MM.1S (cell line): ENCODE measurements around the gene BLOC1S2.

Experiments used
- DNase-seq: peaks from one replicate; pipeline ENCODE4 v3.0.0-alpha.2; 2015
- H2AFZ ChIP-seq: fragments of 300-600 bp; sonication (generic); 2 replicates; pipeline ENCODE4 v1.6.0; 2016; ENCODE audit warnings: antibody characterized with exemption, low read length
- H3F3A ChIP-seq: fragments of 300-600 bp; sonication (generic); 2 replicates; pipeline ENCODE4 v1.6.1; 2016; ENCODE audit warnings: mild to moderate bottlenecking, antibody characterized with exemption, low read length, moderate library complexity, mixed read lengths; ENCODE audit not compliant: insufficient read depth
- H3K27ac ChIP-seq: fragments of 300-600 bp; sonication (generic); 2 replicates; pipeline ENCODE4 v1.5.1; 2016; ENCODE audit warnings: mild to moderate bottlenecking, low read length
- H3K27me3 ChIP-seq: fragments of 300-600 bp; sonication (generic); replicated peaks from 2 replicates; pipeline ENCODE4 v1.6.0; 2016; ENCODE audit warnings: low read length; ENCODE audit not compliant: insufficient read depth
- H3K36me3 ChIP-seq: fragments of 300-600 bp; sonication (generic); replicated peaks from 2 replicates; pipeline ENCODE4 v1.6.1; 2016; ENCODE audit warnings: mild to moderate bottlenecking, low read length, mixed read lengths; ENCODE audit not compliant: insufficient read depth
- H3K4me1 ChIP-seq: fragments of 300-600 bp; sonication (generic); 2 replicates; pipeline ENCODE4 v1.6.1; 2016; ENCODE audit warnings: low read length, mixed read lengths
- H3K4me2 ChIP-seq: fragments of 300-600 bp; sonication (generic); 2 replicates; pipeline ENCODE4 v1.6.0; 2016; ENCODE audit warnings: low read depth, low read length
- H3K4me3 ChIP-seq: fragments of 300-600 bp; sonication (generic); 2 replicates; pipeline ENCODE4 v1.5.1; 2016; ENCODE audit warnings: low read length, mixed read lengths
- H3K79me2 ChIP-seq: fragments of 300-600 bp; sonication (generic); 2 replicates; pipeline ENCODE4 v1.6.1; 2016; ENCODE audit warnings: mixed run types, low read length, mixed read lengths
- H3K9ac ChIP-seq: fragments of 300-600 bp; sonication (generic); 2 replicates; pipeline ENCODE4 v1.6.1; 2016; ENCODE audit warnings: low read length, mixed read lengths
- H3K9me2 ChIP-seq: fragments of 300-600 bp; sonication (generic); replicated peaks from 2 replicates; pipeline ENCODE4 v1.6.1; 2016; ENCODE audit warnings: mild to moderate bottlenecking, low read length, mixed read lengths; ENCODE audit not compliant: insufficient read depth
- H3K9me3 ChIP-seq: fragments of 300-600 bp; sonication (generic); replicated peaks from 2 replicates; pipeline ENCODE4 v1.6.1; 2016; ENCODE audit warnings: mild to moderate bottlenecking, low read length, mixed read lengths; ENCODE audit not compliant: insufficient read depth
- H4K20me1 ChIP-seq: fragments of 300-600 bp; sonication (generic); 2 replicates; pipeline ENCODE4 v1.6.1; 2016; ENCODE audit warnings: mild to moderate bottlenecking, low read length, moderate library complexity, mixed read lengths; ENCODE audit not compliant: insufficient read depth
- EZH2 ChIP-seq: fragments of 300-600 bp; sonication (generic); optimal IDR thresholded peaks from 2 replicates; pipeline ENCODE3; 2017; ENCODE audit warnings: low read depth, mild to moderate bottlenecking, antibody characterized with exemption, low read length, mixed read lengths
- EZH2phosphoT487 ChIP-seq: fragments of 300-600 bp; sonication (generic); IDR thresholded peaks from 2 replicates; pipeline ENCODE4 v1.6.1; 2018; ENCODE audit warnings: antibody characterized with exemption, low read length
- TF ChIP-seq, protein P1 (sequence below): fragments of 300-600 bp; sonication (generic); IDR thresholded peaks from 2 replicates; pipeline ENCODE4 v1.5.1; 2016; ENCODE audit warnings: antibody characterized with exemption, low read length, mixed read lengths

Gene BLOC1S2

DNA sequence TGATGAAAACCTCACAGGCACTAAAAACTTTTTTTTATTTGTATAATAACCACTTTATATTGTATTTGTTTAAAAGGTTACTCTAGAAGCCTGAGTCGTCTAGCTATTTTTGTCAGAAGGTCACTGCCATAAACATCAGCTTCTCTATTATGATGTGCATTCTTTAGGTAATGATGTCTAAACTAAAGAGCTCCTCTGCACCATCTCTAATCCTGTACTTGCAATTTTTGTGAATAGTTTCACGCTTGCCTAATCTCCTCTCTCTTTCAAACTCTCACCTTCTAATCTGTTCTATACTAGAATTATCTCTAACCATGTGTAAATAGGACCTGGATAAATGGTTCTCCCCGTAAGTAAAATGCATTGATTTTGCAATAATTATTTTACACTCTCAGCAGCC is 46.6 kb downstream of the BLOC1S2 start:
- DNase-seq: no peak
- H3K36me3 ChIP-seq: peaks cover 3% of the 10 kb centered on the region; the same call in 1 of the 2 replicates
- no peaks in the 10 kb centered on the region for H3K4me1 ChIP-seq
- no peaks in the 10 kb centered on the region for H3K27me3 ChIP-seq
- no peaks in the 10 kb centered on the region for H3K9me3 ChIP-seq
- no peak overlapping the region for H3K9ac ChIP-seq
- no peak overlapping the region for H2AFZ ChIP-seq
- no peaks in the 10 kb centered on the region for H3F3A ChIP-seq
- no peaks in the 10 kb centered on the region for H3K79me2 ChIP-seq
- no peak overlapping the region for H3K27ac ChIP-seq
- TF ChIP-seq EZH2phosphoT487: no peak
- TF ChIP-seq, protein P1, sequence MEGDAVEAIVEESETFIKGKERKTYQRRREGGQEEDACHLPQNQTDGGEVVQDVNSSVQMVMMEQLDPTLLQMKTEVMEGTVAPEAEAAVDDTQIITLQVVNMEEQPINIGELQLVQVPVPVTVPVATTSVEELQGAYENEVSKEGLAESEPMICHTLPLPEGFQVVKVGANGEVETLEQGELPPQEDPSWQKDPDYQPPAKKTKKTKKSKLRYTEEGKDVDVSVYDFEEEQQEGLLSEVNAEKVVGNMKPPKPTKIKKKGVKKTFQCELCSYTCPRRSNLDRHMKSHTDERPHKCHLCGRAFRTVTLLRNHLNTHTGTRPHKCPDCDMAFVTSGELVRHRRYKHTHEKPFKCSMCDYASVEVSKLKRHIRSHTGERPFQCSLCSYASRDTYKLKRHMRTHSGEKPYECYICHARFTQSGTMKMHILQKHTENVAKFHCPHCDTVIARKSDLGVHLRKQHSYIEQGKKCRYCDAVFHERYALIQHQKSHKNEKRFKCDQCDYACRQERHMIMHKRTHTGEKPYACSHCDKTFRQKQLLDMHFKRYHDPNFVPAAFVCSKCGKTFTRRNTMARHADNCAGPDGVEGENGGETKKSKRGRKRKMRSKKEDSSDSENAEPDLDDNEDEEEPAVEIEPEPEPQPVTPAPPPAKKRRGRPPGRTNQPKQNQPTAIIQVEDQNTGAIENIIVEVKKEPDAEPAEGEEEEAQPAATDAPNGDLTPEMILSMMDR: no peak
- TF ChIP-seq EZH2: no peak
- H4K20me1 ChIP-seq: no peaks in the 10 kb centered on the region
- no peaks in the 10 kb centered on the region for H3K9me2 ChIP-seq
- no peak overlapping the region for H3K4me2 ChIP-seq
- no peak overlapping the region for H3K4me3 ChIP-seq

DNA sequence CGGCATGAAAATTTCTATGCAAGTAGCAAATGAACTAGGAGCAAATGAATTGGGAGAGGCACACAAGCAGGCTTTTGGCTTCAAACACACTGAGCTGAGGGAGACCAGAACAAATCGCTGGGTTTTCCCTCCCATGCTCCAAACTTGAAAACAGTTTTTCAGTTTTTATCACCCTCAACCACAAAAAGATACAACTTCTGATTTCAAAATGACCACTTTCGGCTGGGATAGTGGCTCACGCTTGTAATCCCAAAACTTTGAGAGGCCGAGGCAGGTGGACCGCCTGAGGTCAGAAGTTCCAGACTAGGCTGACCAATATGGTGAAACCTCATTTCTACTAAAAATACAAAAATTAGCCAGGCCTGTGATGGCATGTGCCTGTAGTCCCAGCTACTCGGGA is 48.1 kb downstream of the BLOC1S2 start:
- Histone ChIP-seq H3K27me3 (no peaks in the 10 kb centered on the region), H3K4me1 (no peaks in the 10 kb centered on the region), H3K9ac (no peak overlapping the region), H3K79me2 (no peaks in the 10 kb centered on the region), H3K4me3 (no peak overlapping the region), H3K9me2 (no peaks in the 10 kb centered on the region), H3K4me2 (no peak overlapping the region), H3F3A (no peaks in the 10 kb centered on the region; the same call in 1 of the 2 replicates), H3K27ac (no peak overlapping the region), H4K20me1 (no peaks in the 10 kb centered on the region), H3K9me3 (no peaks in the 10 kb centered on the region), H2AFZ (no peak overlapping the region), H3K36me3 (peaks cover 3% of the 10 kb centered on the region; the same call in 1 of the 2 replicates)
- DNase-seq: no peak
- TF ChIP-seq EZH2phosphoT487 (no peak), EZH2 (no peak)
- TF ChIP-seq, protein P1: no peak

DNA sequence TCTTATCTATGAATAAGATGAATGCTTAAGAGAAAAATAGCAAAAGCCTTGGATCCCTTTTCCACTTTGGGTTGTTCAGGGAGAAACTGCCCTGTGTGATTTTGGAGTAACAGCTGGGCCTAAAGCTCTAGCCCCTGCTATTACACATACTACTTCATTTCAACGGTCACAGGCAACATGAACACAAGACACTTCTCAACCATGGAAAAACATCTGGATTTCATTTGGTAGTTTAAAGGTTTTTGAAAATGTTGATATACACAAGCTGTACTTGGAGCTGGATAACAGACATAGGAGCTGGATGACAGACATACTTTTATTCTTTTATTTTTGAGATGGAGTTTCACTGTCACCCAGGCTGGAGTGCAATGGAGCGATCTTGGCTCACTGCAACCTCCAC is 54.4 kb downstream of the BLOC1S2 start:
- H3K27ac ChIP-seq: no peak overlapping the region
- H3K9me3 ChIP-seq: no peaks in the 10 kb centered on the region
- no peak for DNase-seq
- H3K4me1 ChIP-seq: no peaks in the 10 kb centered on the region
- peaks cover 23% of the 10 kb centered on the region for H3K79me2 ChIP-seq
- TF ChIP-seq EZH2phosphoT487: no peak
- TF ChIP-seq EZH2: no peak
- TF ChIP-seq, protein P1: no peak
- no peak overlapping the region for H3K9ac ChIP-seq
- H3K27me3 ChIP-seq: no peaks in the 10 kb centered on the region
- no peaks in the 10 kb centered on the region; the same call in 1 of the 2 replicates for H3K36me3 ChIP-seq
- no peaks in the 10 kb centered on the region; the same call in 1 of the 2 replicates for H3F3A ChIP-seq
- H2AFZ ChIP-seq: no peak overlapping the region
- no peak overlapping the region for H3K4me3 ChIP-seq
- H3K9me2 ChIP-seq: no peaks in the 10 kb centered on the region
- H4K20me1 ChIP-seq: no peaks in the 10 kb centered on the region
- no peak overlapping the region for H3K4me2 ChIP-seq
